IPS-15b (cell line): ENCODE data around the gene KLC1.

Experiments used
- H3K27me3 ChIP-seq: one replicate; pipeline ENCODE4 v1.6.1; 2013; ENCODE audit warnings: low read length; ENCODE audit not compliant: control insufficient read depth, insufficient read depth
- H3K36me3 ChIP-seq: one replicate; pipeline ENCODE4 v1.6.1; 2013; ENCODE audit warnings: low read length; ENCODE audit not compliant: control insufficient read depth, insufficient read depth
- H3K4me1 ChIP-seq: one replicate; pipeline ENCODE4 v1.6.1; 2013; ENCODE audit warnings: mild to moderate bottlenecking, low read length; ENCODE audit not compliant: control insufficient read depth, insufficient read depth
- H3K4me3 ChIP-seq: one replicate; pipeline ENCODE4 v1.5.1; 2013; ENCODE audit warnings: low read depth, low read length
- H3K9ac ChIP-seq: one replicate; pipeline ENCODE4 v1.6.1; 2013; ENCODE audit warnings: low read depth, mild to moderate bottlenecking, low read length
- H3K9me3 ChIP-seq: one replicate; pipeline ENCODE4 v1.6.1; 2013; ENCODE audit warnings: mild to moderate bottlenecking, low read length; ENCODE audit not compliant: control insufficient read depth, insufficient read depth

The KLC1 gene

DNA sequence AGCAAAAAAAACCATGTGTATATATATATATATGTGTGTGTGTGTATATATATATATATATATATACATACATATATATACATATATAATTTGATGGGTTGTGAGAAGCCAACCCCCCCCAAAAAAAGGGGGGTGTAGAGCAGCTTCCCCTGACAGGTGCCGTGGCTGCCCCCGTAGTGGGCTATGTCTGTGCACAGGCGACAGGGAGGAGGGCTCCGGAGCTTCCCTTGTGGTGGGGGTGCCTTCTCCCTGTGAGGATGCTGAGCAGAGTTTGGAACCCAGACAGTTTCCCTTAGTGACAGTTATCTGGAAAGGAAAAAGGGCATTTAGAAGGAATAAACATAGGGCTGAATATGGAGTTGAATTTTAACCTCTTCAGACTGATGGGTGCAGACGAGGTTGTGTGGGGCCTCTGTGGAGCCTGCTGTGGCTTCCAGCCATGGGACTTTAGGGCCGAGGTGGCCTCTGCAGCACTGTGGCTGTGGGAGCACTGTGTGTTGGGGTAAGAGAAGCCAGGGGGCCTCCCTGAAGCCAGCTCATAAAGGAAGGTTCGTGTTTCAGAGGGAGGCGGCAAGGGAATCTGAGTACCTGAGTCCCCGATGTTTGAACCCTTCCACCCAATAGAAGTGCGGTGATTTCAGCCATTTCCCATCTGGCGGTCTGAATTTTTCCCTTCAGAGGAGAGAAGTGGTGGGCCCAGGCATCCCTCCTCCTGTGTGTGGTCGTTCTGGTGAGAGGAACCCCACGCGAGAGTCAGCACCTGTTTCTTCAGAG lies 66.5 kb downstream of the KLC1 start:
- Histone ChIP-seq H3K36me3 (peaks cover 32% of the 10 kb centered on the region), H3K27me3 (no peaks in the 10 kb centered on the region), H3K4me3 (no peak overlapping the region), H3K4me1 (no peaks in the 10 kb centered on the region), H3K9ac (no peak overlapping the region), H3K9me3 (no peaks in the 10 kb centered on the region)

- no peaks in the 10 kb centered on the region for H3K4me1 ChIP-seq
- no peak overlapping the region for H3K4me3 ChIP-seq
- no peak overlapping the region for H3K9ac ChIP-seq
- no peaks in the 10 kb centered on the region for H3K9me3 ChIP-seq
- no peaks in the 10 kb centered on the region for H3K27me3 ChIP-seq
- peaks cover 35% of the 10 kb centered on the region for H3K36me3 ChIP-seq
Observed at GRCh38 chr14:103696070-103696402, 67.0 kb downstream of the KLC1 start.

- no peaks in the 10 kb centered on the region for H3K9me3 ChIP-seq
- peaks cover 38% of the 10 kb centered on the region for H3K36me3 ChIP-seq
- no peak overlapping the region for H3K4me3 ChIP-seq
- no peaks in the 10 kb centered on the region for H3K4me1 ChIP-seq
- H3K27me3 ChIP-seq: no peaks in the 10 kb centered on the region
- no peak overlapping the region for H3K9ac ChIP-seq
Observed at GRCh38 chr14:103696466-103697071, 67.6 kb downstream of the KLC1 start.

- no peak overlapping the region for H3K9ac ChIP-seq
- peaks cover 40% of the 10 kb centered on the region for H3K36me3 ChIP-seq
- no peaks in the 10 kb centered on the region for H3K9me3 ChIP-seq
- H3K4me3 ChIP-seq: no peak overlapping the region
- no peaks in the 10 kb centered on the region for H3K27me3 ChIP-seq
- no peaks in the 10 kb centered on the region for H3K4me1 ChIP-seq
Observed at GRCh38 chr14:103697206-103697602, 68.2 kb downstream of the KLC1 start.

DNA sequence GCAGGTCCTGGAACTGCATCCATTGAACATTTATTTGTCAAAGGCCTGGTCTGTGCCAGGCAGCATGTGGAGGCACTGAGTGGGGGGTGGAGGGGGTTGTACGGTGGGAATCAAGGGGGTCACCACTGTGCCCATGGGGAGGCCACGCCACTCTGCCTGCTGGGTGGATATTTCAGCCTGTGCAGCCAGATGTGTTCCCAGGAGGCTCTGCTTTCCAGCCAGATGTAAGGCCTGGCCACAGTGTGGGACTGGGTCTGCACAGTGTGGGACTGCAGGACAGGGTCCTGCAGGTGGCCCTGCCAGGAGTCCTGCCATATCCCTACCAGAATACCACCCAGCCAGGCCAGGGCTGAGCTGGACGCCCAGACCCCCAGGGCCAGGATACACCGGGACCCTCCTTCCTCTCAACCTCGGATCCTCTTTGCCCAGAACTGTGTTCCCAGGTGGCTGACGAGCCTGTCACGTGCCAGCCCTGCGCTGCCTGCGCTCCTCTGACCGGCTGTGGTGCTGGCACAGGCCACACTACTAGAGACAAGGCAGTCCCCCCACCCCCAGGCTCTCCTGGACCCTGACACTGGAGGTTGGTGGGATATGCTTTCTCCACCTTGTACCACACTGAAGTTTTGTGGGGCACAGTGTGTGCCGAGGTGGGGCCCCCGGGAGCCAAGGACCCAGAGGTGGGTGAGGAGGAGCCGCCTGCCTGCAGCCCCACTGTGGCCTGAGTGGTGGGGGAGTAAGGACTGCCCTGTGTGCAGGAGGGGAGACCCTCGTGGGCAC lies 68.8 kb downstream of the KLC1 start:
- Histone ChIP-seq H3K36me3 (peaks cover 44% of the 10 kb centered on the region), H3K4me1 (no peaks in the 10 kb centered on the region), H3K27me3 (no peaks in the 10 kb centered on the region), H3K9me3 (no peaks in the 10 kb centered on the region), H3K9ac (no peak overlapping the region), H3K4me3 (no peak overlapping the region)

GRCh38 chr14:103698380-103699260 lies 69.6 kb downstream of the KLC1 start:
- H3K4me1 ChIP-seq: no peaks in the 10 kb centered on the region
- no peak overlapping the region for H3K9ac ChIP-seq
- no peak overlapping the region for H3K4me3 ChIP-seq
- H3K36me3 ChIP-seq: peaks cover 44% of the 10 kb centered on the region
- H3K27me3 ChIP-seq: no peaks in the 10 kb centered on the region
- no peaks in the 10 kb centered on the region for H3K9me3 ChIP-seq

- H3K27me3 ChIP-seq: no peaks in the 10 kb centered on the region
- H3K4me3 ChIP-seq: no peak overlapping the region
- H3K9me3 ChIP-seq: no peaks in the 10 kb centered on the region
- H3K9ac ChIP-seq: no peak overlapping the region
- no peaks in the 10 kb centered on the region for H3K4me1 ChIP-seq
- H3K36me3 ChIP-seq: peaks cover 45% of the 10 kb centered on the region
Observed at GRCh38 chr14:103699261-103699661, 70.2 kb downstream of the KLC1 start.

DNA sequence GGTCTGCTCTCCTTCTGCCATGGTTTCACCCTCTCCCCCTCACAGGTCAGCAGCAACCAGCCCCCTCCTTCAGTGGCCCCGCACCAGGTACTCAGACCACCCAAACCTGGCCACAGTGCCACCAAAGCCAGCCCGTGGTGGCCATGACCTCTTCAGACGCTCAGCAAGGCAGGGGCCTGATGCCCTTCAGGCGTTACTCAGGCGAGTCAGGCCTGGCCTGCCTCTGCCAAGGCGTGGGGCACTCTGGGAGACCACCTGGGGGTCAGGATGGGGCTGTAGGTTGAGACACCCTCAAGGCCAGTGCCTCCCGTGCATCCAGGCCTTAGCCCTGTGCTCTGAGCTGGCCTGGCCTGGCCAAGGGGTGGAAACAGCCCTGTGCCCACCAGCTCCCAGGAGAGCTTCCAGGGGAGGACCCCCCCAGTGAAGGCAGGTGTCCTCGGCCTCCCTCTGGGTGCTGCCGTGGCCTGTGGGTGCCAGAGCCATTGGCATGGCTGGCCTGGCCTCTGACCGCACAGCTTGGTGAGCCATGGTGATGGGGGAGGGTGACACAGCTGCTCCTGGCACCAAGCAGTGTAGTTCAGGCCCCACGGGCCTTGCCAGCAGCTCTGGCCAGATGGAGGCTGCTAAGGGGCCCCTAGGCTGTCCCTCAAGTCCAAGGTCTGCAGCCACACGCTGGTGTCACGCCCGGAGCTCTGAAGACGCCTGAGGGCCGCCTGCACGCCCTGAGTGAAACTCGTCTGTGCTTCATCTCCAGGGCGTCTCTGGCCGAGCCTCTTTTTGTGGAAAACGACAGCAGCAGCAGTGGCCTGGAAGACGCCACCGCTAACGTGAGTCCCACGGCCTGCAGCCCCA lies 71.1 kb downstream of the KLC1 start:
- Histone ChIP-seq H3K9me3 (no peaks in the 10 kb centered on the region), H3K36me3 (peaks cover 44% of the 10 kb centered on the region), H3K4me1 (no peaks in the 10 kb centered on the region), H3K9ac (no peak overlapping the region), H3K27me3 (no peaks in the 10 kb centered on the region), H3K4me3 (no peak overlapping the region)

GRCh38 chr14:103700753-103701490 lies 71.9 kb downstream of the KLC1 start:
- no peaks in the 10 kb centered on the region for H3K9me3 ChIP-seq
- H3K4me3 ChIP-seq: no peak overlapping the region
- H3K4me1 ChIP-seq: no peaks in the 10 kb centered on the region
- no peak overlapping the region for H3K9ac ChIP-seq
- peaks cover 50% of the 10 kb centered on the region for H3K36me3 ChIP-seq
- H3K27me3 ChIP-seq: no peaks in the 10 kb centered on the region

GRCh38 chr14:103702095-103702494 lies 73.1 kb downstream of the KLC1 start:
- no peak overlapping the region for H3K4me3 ChIP-seq
- H3K9me3 ChIP-seq: no peaks in the 10 kb centered on the region
- no peaks in the 10 kb centered on the region for H3K27me3 ChIP-seq
- peaks cover 62% of the 10 kb centered on the region for H3K36me3 ChIP-seq
- H3K4me1 ChIP-seq: no peaks in the 10 kb centered on the region
- H3K9ac ChIP-seq: no peak overlapping the region
